Dermis blood vessel endothelial cell (primary cell): Measurements from ENCODE around the gene OPTN. TPM values are rescaled to one million over a fixed set of nuclear protein-coding genes. Genes with fewer than 3 reads are reported as not detected.
"Not testable (repeated sequence)": the region's sequence is repeated elsewhere in the genome, so short reads cannot be mapped to it uniquely, and the experiment has no call there.

Source experiments
- DNase-seq: peaks from one replicate; pipeline ENCODE4 v3.0.0; 2010
- total RNA-seq: library from RNA; depleted of rRNA; stranded (reverse); fragments of >200 nt; gene quantifications from 2 replicates; pipeline ENCODE4 v1.2.3, GENCODE V29; 2014

The OPTN gene
- total RNA-seq, 1 donor from 2014 or later, result 108 TPM

DNA sequence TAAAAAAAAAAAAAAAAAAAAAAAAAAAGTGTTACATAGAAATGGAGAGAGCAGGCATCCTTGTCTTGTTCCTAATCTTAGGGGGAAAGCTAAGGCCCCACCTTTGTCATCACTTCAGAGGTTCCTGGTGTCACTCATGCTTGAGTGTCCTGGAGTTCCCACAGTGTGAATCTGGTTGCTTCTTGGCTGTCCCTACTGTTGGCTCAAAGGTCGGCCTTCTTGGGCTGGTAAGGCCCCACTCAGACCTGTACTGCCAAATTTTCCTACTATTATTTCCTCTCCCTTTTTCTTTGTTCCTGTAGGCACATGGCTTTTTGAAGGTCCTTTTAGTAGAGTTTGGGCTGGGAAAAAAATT, 21.5 kb downstream of the OPTN start:
- no peak for DNase-seq

DNA sequence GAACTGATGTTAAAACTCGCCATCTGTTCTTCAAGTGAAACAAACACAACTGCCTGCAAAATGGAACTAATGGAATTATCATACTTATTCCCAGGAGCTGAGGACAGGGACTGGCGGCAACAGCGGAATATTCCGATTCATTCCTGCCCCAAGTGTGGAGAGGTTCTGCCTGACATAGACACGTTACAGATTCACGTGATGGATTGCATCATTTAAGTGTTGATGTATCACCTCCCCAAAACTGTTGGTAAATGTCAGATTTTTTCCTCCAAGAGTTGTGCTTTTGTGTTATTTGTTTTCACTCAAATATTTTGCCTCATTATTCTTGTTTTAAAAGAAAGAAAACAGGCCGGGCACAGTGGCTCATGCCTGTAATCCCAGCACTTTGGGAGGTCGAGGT, 36.7 kb downstream of the OPTN start:
- no peak for DNase-seq

DNA sequence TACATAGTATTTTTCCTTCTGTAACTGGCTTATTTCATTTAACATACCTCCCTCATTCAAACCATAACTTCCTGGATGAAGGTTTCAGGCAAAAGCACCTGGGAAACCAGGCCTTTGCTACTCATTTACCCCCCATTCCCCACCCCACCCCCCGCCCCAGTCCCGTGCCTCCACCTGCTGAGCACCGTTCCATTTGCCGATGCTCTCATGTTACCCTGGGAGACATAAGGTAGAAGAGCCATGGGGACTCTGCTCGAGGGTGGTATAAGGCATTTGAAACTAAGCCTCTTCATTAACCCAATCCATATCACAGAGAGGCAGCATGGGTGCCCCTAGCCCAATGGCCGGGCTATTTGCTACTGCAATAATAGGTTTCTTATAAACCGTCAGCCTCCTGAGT, 39.2 kb downstream of the OPTN start:
- no peak for DNase-seq

DNA sequence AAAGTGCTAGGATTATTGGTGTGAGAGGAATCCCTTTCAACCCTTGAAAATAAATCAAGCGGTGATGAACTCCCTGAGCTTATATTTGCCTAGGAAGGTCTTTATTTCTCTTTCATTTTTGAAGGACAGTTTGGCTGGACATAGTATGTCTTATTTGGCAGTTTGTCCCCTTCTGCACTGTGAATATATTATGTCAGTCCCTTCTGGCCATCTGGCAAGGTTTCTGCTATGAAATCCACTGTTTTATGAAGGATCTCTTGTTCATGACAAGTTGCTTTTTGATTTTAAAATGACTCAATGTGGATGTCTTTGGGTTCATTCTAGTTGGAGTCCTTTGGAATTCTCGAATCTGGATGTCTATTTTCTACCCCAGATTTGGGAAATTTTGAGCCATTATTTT, 39.7 kb downstream of the OPTN start:
- no peak for DNase-seq

DNA sequence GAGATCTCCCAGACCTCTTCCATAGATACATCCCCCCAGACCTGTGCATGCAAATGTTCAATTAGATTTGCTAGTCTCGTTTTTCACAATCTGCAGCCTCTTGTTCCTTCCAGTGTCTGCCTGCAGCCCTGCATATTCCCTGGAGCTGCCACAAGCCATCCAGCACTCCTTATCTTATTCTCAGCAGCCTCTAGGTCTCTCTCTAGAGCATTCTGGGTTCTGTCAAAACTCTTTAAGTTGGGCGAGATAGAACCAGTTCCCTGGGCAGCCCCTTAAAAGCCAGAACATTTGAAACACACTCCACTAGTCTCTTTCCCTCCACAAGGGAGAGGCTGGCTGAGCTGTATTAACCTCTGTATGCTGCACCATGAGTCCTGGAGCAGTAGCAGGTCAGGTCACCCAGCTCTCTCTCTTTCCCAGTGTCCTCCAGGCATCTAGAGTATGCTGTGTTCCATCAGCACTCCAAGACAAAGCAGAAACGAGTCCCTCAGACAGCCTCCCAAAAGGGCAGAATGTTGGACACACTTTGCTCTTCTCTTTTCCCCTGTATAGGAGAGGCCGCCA, 40.7 kb downstream of the OPTN start:
- DNase-seq, result no peak

DNA sequence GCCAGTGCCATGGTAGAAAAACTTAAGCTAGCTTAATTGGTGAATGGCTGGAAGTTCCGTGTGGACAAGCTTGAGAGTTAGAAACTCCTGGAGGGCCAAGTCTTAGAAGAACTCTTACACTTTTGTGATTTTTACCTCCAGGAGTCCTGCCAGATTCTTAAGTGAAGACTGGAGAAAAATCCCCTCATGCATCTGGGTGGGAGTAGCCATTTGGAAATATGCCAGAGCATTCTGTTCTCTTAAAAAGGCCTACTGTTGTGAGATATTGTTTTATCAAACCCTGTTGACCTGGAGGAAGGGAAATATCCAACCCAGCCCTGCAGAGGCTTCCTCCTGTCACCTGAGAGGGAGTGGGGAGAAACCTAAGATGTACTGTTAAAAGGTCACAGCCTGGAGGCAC, 43.8 kb downstream of the OPTN start:
- DNase-seq, result no peak

DNA sequence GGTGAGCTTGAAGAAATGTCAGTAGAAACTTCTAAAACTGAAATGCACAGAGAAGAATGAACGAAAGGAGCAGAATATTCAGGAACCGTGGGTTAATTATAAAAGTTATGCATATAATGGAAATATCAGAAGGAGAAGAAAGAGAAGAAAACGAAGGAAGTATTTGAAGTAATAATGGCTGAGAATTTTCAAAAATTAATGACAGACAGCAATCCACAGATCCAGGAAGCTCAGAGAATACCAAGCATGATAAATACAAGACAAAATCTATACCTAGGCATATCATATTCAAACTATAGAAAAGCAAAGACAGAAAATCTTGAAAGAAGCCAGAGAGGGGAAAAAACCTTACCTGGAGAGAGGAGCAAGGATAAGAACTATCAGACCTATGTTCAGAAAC, 44.9 kb downstream of the OPTN start:
- no peak for DNase-seq

DNA sequence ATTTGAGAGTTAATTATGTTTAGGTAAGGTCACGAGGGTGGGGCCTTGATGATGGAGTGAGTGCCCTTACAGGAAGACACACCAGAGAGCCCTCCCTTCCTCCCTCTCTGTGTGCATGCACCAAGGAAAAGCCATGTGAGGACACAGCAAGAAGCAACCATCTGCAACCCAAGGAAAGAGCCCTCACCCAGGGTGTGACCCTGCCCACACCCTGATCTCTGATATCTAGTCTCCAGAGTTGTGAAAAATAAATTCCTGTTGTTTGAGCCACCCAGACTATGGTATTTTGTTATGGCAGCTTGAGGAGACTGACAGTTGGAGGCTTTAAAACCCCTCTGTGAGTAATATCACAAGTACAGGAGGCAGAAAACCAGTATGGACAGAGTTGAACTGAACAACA, 46.4 kb downstream of the OPTN start:
- DNase-seq, result no peak

DNA sequence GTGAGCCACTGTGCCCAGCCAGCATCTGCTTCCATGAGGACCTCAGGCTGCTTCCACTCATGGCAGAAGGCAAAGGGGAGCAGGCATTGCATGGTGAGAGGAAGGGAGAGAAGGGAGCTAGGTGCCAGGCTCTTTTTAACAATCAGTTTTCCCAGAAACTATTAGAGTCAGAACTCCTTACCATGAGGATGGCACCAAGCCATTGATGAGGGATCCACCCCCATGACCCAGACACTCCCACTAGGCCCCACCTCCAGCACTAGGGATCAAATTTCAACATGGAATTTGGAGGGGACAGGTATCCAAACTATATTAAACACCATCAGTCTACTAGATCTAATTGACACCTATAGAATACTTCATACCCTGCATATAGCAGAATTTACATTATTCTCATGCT, 47.2 kb downstream of the OPTN start:
- DNase-seq, result no peak

DNA sequence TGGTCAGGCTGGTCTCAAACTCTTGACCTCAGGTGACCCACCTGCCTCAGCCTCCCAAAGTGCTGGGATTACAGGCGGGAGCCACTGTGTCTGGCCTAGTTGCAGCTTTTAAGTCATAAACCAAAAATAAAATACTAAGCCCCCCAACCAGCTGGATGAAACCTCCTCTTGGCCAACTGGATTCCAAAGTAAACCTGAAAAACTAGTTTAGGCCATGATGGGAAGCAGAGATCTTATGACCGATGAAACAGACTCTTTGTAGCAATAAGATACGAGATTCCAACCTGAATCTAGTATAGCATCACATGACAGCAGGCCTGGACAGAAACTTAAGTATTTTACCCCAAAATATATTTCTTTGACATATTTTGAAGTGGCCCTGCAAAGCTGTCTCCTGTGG, 52.3 kb downstream of the OPTN start:
- DNase-seq, result no peak

DNA sequence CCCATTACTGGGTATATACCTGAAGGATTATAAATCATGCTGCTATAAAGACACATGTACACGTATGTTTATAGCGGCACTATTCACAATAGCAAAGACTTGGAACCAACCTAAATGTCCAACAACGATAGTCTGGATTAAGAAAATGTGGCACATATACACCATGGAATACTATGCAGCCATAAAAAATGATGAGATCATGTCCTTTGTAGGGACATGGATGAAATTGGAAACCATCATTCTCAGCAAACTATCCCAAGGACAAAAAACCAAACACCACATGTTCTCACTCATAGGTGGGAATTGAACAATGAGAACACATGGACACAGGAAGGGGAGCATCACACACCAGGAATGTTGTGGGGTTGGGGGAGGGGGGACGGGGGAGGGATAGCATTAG, 55.9 kb downstream of the OPTN start:
- not testable (repeated sequence) for DNase-seq

DNA sequence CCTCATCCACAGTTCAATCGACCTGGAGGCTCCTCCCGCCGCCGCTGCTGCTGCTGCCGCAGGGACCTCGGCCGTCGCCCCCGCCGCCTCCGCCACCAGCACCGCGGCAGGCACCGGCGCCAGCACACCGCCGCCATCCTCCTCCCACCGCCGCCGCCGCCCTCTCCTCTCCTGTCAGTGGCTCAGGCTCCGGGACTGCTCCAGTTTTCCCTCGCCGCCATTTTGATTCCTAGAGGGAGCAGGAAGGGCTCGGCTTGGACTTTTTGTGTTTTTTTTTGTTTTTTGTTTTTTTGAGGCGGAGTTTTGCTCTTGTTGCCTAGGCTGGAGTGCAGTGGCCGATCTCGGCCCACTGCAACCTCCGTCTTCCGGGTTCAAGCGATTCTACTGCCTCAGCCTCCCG, 58.4 kb downstream of the OPTN start:
- DNase-seq, result peak; percentile 22

DNA sequence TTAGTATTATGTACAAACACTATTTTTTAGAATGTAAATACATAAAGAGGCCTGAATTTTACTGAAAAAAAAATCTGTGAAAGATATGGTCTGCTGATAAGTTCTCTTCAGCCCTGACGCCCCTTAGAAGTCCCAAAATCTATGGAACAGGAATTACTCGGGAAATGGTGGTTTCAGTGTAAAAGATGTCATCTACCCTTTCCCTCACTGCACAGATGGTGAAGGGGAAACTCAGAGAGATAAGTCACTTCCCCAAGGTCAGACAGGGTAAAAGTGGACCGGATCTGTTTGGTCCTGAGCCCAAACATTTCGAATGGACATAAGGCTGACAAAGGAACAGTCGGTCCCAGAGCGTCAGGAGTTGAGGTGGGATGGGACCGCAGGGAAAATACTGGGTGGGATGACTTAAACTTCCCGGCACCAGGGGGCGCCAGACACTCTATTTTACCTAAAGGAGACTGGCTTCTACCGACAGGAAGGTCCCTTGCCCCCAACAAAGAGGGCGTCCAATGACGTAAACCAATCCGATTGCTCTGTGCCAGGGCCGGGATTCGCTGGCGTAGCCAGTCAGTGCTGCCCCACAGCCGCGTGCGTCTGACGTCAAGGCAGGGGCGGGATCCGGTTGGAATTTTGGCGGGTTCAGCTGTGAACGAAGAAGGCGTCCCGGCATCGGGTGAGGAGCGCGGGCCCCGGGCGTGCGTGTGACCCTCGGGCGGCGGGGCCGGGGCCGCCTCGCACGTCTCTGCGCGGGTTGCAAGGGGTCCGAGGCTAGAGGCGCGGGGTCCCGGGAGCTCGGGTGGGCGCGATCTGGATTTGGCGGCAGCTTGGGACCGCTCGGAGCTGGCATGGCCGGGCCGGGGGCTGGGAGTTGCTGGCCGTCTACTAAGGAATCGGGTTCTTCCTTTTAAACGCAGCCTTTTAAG, 61.2 kb downstream of the OPTN start, which contains the start of gene MCM10:
MCM10 (plus strand) TSS at position 625 of the 923 bp plus-strand sequence. CDS start 2,645 bp downstream, outside the sequence.
- peak; percentile 100 for DNase-seq

DNA sequence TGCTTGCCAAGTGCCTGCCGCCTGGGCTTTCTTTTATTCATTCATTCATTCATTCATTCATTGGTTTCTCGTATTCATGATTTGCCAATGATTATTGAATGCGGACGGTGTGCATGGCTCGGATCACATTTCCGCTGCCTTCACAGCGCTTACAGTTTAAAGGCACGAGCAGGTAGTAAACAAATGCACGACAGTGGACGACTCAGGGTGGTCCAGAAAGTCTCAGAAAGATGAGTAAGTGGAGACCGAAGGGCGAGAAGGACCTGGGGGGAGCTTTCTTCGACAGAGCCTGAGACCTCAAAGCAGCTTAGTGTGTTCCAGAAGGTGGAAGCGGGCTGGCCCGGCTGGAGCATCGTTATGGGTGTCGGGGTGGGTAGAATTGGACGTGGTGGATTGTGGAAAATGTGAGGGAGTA, 61.9 kb downstream of the OPTN start:
- DNase-seq, result no peak

DNA sequence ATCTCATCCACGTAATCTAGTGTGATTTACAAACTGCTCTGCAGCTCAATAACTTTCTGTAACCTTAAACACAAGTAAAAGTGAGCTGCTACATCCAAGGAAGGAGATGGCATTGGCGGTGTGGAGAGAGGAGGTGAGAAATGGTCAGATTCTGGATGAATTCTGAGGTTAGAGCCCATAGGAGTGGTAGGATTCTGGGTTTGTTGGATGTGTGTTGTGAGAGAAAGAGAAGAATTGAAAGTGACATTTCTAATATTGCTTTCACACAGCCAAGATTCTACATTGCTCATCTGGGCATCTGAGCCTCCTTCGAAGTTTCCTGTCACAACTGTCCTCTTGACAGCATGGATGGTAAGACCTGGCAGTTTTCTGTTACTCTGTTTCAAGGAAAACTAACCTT, 63.9 kb downstream of the OPTN start:
- no peak for DNase-seq

DNA sequence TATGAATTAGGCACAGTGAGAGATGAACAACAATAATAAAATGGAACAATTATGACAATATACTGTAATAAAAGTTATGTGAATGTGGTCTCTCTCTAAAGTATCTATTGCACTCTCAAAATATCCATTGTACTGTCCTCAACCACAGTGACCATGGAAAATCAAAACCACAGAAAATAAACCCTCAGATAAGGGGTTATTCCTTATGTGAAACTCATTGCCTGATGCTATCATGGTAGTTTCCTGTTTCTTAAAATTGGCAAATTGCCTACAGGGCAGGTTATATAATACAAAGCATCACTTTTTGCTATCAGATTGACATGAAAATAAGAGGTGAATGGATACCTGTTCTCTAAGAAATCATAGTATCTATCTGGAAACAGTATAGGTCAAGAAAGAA, 65.2 kb downstream of the OPTN start:
- DNase-seq, result no peak

DNA sequence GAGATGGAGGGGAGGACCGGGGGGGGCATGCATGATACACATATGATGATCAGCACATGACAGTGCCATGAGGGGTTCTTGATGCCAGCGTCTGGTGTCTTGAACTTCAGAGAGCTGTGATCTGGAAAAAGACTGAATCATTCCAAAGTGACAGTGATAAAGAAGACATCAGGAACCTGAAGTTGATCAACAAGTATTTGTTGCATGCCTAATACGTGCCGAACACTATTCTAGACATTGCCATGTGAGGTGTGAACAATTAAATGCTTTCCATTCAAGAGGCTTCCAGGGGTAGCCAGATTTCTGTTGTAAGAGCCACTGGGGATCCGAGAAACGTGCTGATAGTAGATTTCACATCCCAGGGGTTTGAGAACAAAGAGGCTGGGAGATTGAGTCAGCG, 67.6 kb downstream of the OPTN start:
- no peak for DNase-seq

DNA sequence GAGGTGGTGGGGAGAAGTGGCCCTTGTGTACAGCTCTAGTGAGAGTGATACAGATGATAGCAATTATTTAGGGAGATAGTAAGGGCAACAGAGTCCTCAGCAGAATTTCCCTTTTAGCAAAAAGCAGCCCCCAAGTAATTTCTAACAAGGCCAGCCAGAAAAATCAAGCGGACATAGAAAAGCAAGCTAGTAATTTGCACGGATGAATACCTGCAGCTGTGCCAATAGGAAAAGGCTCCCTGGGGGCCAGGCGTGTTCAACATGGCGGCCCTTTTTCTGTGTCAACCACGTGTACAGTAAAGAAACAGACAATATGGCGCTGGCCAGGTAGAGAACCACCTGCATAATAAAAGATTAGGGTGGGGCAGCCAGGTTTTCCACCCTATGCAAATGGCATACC, 68.8 kb downstream of the OPTN start:
- no peak for DNase-seq

DNA sequence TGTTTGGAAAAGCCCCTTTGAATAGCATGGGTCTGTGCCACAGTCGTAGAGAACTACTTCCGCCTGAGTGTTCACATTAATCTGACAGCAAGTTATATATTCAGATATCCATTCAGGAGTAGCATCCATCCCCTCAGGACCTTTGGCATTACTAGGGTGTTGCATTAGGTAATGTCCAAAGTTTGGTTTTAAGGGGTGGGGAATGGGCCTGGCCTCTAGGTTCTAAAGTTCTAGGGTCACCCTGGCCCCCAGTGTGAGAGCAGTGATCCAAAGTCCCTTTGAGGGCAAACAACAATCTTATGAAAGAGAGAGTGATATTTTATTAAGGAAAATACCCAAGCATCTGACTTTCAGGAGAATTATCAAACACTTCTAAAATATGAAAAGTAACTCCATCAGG, 73.7 kb downstream of the OPTN start:
- DNase-seq, result no peak

DNA sequence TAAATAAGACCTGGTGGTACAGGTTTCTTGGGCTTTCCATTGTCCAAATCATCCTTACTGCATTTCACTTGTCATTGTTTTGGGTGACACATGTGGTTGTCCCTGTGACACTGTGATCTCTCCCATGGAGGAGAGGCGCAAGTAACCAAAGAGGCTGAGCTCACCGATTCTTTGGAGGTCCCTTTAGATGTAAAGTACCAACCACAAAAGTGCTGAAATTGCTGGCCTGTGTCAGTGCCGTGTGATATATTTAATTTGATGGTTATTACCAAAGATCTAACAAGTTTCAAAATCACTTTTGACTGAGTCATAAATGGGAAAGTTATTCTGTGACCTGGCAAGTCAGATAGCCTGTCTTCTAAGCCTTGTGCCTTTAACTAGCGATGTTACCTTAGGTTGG, 80.8 kb downstream of the OPTN start:
- DNase-seq, result no peak

DNA sequence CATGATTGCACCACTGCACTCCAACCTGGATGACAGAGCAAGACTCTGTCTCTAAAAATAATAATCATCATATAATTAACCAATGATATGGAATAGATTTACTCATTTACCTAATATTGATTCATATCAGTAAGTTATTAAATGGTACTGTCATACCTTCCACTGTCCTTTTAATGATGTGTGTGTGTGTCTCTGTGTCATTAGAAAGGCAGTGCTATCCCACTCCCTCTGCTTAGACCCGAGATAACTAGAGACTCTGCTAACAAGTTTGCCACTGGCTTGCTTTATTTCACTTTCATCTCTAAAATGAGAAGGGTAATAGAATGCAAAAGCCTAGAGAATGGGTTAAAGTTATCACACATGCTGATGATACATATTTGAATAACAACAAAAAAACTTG, 82.5 kb downstream of the OPTN start:
- no peak for DNase-seq

DNA sequence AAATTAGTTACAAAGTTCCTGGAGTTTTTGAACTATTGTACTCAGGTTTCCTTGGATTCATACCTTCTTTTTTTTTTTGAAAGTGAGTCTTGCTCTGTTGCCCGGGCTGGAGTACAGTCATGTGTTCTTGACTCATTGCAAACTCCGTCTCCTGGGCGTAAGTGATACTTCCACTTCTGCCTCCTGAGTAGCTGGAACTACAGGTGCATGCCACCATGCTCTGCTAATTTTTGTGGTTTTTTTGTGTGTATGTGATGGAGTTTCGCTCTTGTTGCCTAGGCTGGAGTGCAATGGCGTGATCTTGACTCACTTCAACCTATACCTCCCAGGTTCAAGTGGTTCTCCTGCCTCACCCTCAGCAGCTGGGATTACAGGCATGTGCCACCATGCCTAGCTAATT, 83.7 kb downstream of the OPTN start:
- DNase-seq, result no peak

DNA sequence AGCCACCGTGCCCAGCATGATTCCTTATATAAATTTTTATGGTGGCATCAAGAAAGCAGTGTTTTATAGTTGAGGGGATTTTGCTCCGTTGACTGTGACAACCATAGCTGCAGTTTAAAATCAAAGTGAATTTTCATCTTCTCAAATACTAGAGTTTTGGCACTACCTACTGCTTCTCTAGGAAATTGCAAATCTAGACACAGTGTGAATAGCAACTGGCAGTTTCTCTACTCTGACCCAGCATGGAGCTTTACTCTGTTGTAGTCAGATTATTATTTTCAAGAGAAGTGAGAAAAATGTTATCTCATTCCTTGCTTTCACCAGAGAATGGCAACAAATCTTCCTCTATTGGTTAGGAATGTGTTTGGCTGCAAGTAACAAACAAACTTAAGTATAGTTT, 84.3 kb downstream of the OPTN start:
- DNase-seq, result no peak

DNA sequence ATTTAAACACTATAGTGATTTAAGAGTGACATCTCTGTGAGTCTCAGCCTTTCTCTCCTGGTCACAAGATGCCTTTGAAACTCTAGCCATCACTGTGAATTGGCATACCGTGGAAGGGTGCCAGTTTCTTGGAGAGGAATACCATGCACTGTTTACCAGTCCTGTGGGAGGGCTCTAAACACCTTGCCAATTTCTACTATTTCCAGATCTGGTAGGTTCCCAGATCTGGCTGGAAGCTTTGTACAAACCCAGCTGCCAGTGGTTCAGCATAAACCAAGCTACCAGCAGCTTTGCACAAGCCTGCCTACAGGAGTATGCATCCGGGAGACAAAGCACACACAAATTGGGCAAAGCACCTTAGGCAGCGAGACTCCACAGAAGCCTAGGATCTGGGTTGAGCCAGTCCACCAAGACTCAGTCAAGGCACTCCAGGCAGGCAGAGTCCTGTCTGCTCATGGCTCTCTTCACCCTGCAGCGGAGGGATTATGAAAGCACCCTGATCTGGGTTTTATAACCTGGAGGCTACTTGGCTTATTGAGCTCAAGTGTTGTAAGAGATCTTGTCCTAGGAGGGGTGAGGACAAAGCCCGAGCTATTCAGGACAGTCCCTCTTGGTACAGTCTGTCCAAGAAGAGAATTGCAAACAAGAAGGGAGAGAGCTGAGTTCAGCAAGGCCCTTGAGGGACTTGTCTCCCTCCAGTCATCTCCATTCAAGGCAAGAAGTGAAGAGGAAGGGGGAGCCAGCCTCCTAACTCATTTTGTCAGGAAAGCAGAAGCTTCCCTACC, 85.0 kb downstream of the OPTN start:
- no peak for DNase-seq
